GM12891 (cell line): ENCODE results near the gene NCOA4.
"Not testable (repeated sequence)": the region's sequence is repeated elsewhere in the genome, so short reads cannot be mapped to it uniquely, and the experiment has no call there.

Source experiments
- DNase-seq: peaks from one replicate; pipeline ENCODE4 v3.0.0; 2011; ENCODE audit warnings: low spot score; ENCODE audit not compliant: insufficient read length
- FAIRE-seq: peaks from 2 replicates; lab custom pipeline; 2011; peaks lifted over from hg19 to GRCh38; lab: Jason Lieb, UNC
- PAX5 ChIP-seq: IDR thresholded peaks from 2 replicates; pipeline ENCODE4 v1.6.1; 2011; ENCODE audit warnings: low read length, moderate library complexity, mild to moderate bottlenecking; ENCODE audit not compliant: insufficient read depth, severe bottlenecking
- POLR2A ChIP-seq: IDR thresholded peaks from 2 replicates; pipeline ENCODE4 v1.6.1; 2011; ENCODE audit warnings: low read depth, low read length, control low read depth
- POLR2AphosphoS5 ChIP-seq: IDR thresholded peaks from 2 replicates; pipeline ENCODE4 v1.6.1; 2011; ENCODE audit warnings: low read depth, low read length, control low read depth
- POU2F2 ChIP-seq: IDR thresholded peaks from 2 replicates; pipeline ENCODE4 v1.6.1; 2011; ENCODE audit warnings: low read depth, mild to moderate bottlenecking, control low read depth, low read length, moderate library complexity
- SPI1 ChIP-seq: IDR thresholded peaks from 2 replicates; pipeline ENCODE4 v1.6.1; 2011; ENCODE audit warnings: low read depth, low read length, control low read depth
- TAF1 ChIP-seq: IDR thresholded peaks from 2 replicates; pipeline ENCODE4 v1.6.1; 2011; ENCODE audit warnings: low read depth, low read length, control low read depth

The NCOA4 gene

DNA sequence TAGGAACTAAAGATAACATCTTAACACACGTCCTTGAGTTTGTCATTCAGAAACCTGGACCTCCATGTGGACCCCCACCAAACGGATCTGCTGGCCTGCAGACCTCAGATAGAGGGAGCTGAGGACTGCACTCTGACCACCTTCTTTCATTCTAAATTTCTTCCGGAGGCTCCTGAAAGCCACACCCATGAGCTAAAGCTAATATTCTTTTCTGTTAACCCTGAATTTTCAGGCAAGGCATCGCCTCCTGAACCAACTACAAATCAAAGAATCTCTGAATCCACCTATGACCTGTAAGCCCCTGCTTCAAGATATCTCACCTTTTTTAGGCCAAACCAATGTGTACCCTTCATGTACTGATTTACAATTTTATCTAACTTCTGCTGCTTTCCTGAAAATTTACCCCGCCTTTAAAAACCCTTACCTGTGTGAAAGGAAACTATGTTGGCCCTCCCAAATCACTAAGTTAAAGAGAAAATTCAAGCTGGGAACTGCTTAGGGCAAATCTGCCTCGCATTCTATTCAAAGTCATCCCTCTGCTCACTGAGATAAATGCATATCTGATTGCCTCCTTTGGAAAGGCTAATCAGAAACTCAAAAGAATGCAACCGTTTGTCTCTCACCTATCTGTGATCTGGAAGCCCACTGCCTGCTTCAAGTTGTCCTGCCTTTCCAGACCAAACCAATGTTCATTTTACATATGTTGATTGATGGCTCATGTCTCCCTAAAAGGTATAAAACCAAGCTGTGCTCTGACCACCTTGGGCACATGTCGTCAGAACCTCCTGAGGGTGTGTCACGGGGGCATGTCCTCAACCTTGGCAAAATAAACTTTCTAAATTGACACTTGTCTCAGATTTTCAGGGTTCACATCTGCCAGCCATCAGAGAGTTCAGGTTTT, 23.4 kb upstream of the NCOA4 start:
- TF ChIP-seq SPI1 (no peak), POLR2AphosphoS5 (no peak), PAX5 (no peak), TAF1 (no peak), POU2F2 (no peak), POLR2A (no peak)
- DNase-seq = no peak
- no peak for FAIRE-seq

DNA sequence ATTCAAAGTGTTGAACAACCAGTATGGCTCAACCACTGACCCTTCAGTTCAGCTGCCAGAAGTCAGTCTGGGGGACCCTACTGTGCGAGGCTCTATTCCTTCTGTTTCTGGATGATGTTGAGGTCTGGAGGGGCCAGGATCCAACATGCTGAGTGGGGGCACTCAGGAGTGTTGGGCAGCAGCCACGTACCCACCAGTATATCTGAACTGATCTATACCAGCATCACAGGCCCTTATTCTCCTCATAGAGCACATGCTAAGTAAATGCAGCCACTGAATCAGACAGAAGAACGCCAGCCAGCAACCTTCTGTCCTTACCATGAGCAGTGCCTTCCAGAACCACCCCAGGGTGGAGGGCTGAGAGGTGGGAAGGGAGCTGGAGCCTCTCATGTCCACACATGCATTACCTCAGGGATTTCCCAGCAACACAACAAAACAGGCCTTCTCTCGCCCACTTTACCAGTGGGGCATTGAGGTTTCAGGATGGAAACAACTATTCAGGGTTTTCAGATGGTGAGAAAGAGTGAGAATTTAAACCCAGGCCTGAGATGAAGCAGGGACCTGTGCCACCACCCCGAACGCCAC, 22.5 kb upstream of the NCOA4 start:
- TF ChIP-seq PAX5 (no peak), POLR2AphosphoS5 (no peak), SPI1 (no peak), TAF1 (no peak), POU2F2 (no peak), POLR2A (no peak)
- DNase-seq (no peak), FAIRE-seq (no peak)

DNA sequence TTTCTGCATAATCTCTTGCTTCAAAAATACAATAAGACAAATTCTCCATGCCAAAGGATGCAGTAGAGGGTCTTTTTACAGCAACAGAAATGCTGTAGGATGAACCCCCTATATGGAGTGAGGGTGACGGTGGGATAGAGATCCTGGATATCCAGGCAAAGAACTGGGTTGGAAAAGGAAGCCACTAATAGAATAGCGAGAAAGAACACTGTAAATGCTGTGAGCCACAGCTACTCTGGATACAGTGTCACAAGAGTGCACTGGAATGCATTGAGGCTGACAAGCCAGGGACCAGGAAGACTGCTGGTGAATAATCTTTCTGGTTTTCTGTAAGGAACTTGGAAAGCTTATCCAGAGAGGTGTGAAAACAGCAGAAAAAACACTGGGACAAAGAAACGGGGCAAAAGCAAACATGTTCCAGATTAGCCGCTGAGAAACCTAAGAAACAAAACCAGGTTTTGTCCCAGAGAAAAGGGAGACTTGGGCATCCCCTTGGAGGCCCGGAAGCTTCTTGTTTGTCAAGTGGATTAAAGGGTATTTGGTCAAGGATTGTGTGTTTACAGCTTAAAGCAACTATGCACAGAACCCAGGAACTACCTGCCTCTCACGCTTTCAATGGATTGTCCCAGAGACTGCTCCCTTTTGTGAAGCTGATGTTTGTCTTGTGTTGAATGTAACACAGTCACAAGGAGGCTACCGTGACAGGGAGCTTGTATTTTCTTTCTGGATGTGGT, 21.8 kb upstream of the NCOA4 start:
- DNase-seq (no peak), FAIRE-seq (no peak)
- TF ChIP-seq POLR2AphosphoS5 = no peak

DNA sequence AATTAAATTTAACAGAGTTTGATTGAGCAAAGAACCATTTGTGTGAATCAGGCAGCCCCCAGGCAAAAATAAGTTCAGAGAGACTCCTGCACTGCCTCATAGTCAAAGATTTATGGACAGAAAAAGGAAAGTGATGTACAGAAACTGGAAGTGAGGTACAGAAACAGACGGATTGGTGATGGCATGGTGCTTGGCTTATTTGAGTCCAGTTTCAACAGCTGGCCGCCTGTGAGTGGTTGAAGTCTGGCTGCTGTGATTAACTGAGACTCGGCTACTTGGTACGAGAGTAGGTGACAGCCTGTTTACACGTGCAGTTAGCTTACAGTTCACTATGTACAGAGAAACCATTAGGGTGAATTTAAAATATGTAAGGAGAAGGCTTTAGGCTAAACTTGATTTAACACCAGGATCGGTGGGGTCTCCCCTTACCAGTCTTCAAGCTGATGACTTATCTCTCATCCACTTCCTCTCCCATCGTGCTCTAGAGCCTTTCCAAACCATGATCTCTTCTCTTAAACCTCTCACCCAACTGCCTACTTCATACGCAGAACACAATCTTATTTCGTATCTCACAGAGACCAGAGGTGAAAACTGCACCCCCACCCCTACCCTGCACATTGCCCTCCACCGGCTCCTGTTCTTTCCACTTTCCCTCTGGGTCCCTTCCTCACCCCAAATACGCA, 20.7 kb upstream of the NCOA4 start:
- no peak for DNase-seq
- FAIRE-seq = no peak
- TF ChIP-seq SPI1 (no peak), POU2F2 (no peak), POLR2AphosphoS5 (no peak), POLR2A (no peak), PAX5 (no peak), TAF1 (no peak)

DNA sequence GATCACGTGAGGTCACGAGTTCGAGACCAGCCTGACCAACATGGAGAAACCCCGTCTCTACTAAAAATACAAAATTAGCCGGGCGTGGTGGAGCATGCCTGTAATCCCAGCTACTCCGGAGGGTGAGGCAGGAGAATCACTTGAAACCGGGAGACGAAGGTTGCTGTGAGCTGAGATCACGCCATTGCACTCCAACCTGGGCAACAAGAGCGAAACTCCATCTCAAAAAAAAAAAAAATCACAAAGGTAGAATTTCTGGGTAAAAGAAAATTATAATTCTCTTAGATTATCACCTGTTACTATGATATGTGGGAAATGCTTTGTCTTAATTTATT, 19.0 kb upstream of the NCOA4 start:
- not testable (repeated sequence) for DNase-seq, FAIRE-seq

DNA sequence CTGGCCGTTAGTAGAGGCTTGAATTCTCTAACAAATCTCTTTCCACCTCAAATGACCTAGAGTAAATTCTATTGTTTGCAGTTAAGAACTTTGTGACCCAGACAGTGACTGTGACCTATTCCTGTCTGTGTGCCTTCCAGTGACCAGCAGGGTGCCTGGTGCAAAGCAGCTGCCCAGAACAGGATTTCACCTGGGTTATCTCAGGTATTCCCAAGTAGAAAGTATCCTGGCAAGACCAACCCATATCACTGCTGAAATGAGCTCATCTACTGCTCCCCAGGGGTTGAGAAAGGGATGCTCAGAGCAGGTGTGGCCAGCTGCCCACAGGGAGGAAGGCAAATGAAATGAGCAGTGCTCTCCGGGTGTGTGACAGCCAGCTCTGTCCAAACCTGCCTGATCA, 17.7 kb upstream of the NCOA4 start:
- TF ChIP-seq SPI1 (no peak), TAF1 (no peak), POLR2A (no peak), PAX5 (no peak), POLR2AphosphoS5 (no peak), POU2F2 (no peak)
- FAIRE-seq (no peak), DNase-seq (no peak)

DNA sequence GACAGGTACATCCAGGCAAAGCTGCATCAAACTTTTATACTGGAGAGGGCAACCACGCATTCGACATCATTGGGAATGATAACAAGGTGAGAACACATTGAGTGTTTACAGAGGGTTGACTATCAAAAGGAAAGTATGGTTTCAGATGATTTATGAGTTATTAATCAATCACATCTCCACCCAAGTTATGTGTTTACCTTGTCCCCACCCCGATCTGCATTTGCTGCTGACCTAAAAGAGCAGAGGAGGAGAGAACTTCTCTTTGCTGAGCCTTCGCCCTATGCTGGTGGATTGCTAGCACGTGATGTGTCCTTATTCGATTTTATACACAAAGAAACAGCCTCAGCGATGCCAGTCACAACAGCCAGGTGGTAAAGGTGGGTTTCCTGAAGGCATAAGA, 15.8 kb upstream of the NCOA4 start, which contains the start of gene MSMB:
Gene MSMB, minus strand, starts transcription at position 9 of the 400 bp plus-strand sequence. CDS start 32 bp downstream, outside the sequence.
- no peak for TF ChIP-seq POLR2AphosphoS5
- TF ChIP-seq POLR2A = no peak
- no peak for TF ChIP-seq SPI1
- TF ChIP-seq TAF1 = no peak
- TF ChIP-seq POU2F2 = no peak
- no peak for TF ChIP-seq PAX5
- no peak for FAIRE-seq
- no peak for DNase-seq

DNA sequence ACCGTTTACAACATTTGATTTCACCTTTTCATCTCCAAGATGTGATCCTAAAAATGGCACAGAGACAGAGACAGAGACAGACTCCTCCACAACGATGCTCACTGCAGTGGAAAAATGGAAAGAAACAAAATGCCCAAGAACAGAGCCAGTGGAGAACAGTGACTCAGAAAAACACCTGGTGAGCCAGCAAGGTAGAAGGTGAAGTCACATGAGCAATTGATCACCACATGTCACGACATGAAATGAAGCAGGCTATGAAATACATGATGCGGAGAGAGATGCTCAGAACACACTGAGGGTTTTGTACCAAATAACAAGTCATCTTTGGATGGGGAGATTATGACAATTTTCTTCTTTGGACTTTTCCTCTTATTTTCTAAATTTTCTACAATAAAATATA, 12.1 kb upstream of the NCOA4 start:
- TF ChIP-seq SPI1 (no peak), TAF1 (no peak), POU2F2 (no peak), POLR2AphosphoS5 (no peak), POLR2A (no peak), PAX5 (no peak)
- FAIRE-seq (no peak), DNase-seq (no peak)

DNA sequence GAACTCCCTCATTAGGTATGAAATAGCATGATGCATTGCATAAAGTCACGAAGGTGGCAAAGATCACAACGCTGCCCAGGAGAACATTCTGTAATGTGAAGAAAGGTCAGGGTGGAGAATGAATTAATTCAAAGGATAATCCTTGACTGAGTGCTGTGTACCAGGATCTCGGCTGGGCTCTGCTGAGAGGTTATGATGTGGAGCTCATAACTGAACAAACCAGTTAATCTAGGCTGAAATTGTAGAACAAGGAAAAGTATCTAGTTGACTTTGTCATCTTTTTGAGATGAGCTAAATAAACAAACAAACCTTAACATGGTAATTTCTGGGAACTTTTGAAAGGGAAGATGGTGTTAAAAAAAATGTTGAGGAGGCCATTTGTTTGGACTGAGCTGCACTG, 9.6 kb upstream of the NCOA4 start:
- FAIRE-seq = no peak
- no peak for TF ChIP-seq TAF1
- no peak for TF ChIP-seq POU2F2
- TF ChIP-seq POLR2A = no peak
- TF ChIP-seq SPI1 = no peak
- TF ChIP-seq PAX5 = no peak
- no peak for TF ChIP-seq POLR2AphosphoS5
- DNase-seq = no peak

DNA sequence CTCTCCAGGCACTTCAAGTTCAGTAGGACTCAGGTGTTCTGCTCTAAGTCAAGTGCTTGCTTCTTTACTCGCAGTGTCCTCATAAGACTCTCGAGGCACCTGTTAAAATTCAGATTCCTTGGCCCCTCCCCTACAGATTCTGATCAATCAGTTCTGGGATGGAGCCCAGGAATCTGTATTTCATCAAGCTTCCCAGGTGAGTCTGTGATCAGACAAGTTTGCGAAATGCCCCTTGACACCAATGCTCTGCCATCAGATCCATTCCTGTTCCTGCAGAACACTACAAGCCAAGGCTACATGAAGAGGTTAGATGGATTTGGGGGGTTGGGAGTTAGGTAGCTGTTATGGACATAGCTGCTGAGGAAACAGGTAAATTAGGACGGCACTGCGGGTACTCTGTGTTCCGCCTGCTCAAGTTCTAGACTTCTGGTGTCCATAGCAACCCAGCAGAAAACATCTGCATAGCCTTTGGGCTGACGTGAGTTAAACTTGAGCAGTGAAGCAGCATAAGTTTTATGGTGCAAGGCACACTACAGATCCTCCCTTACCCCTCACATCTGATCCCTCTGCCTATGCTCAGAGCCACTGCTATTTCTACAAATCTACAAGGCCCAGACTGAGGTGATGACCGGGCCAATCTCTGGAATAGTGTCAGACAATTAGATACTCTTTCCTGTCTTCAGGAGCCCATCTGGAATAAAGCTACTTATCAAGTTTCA, 6.8 kb upstream of the NCOA4 start:
- FAIRE-seq = no peak

More for the DNA sequence above, 6.8 kb upstream of the NCOA4 start:
- TF ChIP-seq POU2F2 (no peak), POLR2AphosphoS5 (no peak), SPI1 (no peak)
- no peak for DNase-seq
